Measurements from ENCODE around the gene JAKMIP2. TPM values are rescaled to one million over a fixed set of nuclear protein-coding genes. Genes with fewer than 3 reads are reported as not detected.

JAKMIP2 gene
- total and polyA plus RNA-seq, 10 of the 15 experiments (the other 5 are each of a cell fraction or from before 2014, with no cell fraction given) = 0.51 to 1.8 (median 0.89) TPM

- BruUV-seq (replicated peaks) = no TSS peak
- WGBS (ENCODE audit: insufficient coverage, insufficient replicate concordance, low lambda C conversion rate, missing lambda C conversion rate) = 69% methylated on average over 5 of the region's 5 CpGs
- CTCF ChIA-PET = no interaction called here
These were observed 68.8 kb downstream of the JAKMIP2 start for GRCh38 chr5:147713550-147714295.

More at GRCh38 chr5:147713550-147714295, 68.8 kb downstream of the JAKMIP2 start:
- H2AFZ ChIP-seq (ENCODE audit: control insufficient read depth, low read depth, low read length) = no peak overlapping the region
- no peak overlapping the region for H3K9ac ChIP-seq (ENCODE audit: control insufficient read depth, insufficient read depth, low read length)
- H3K9me3 ChIP-seq (replicated peaks; ENCODE audit: control insufficient read depth, insufficient read depth, low read length) = no peaks in the 10 kb centered on the region
- in situ Hi-C loops (cut with MboI) (no loop called here), intact Hi-C loops (cut with micrococcal nuclease; ENCODE audit: unreplicated experiment) (no loop called here)
- no peaks in the 10 kb centered on the region for H3K79me2 ChIP-seq (ENCODE audit: control insufficient read depth, insufficient read depth, low read length)
- POLR2A ChIA-PET = no interaction called here
- H3K27ac ChIP-seq (ENCODE audit: control insufficient read depth, insufficient read depth) = no peak overlapping the region
- H3K27me3 ChIP-seq (replicated peaks in 1 of 2; ENCODE audit: control insufficient read depth in 2 of 2, insufficient read depth in 2 of 2, low read length in 1 of 2) = no peaks in the 10 kb centered on the region
- H3K4me2 ChIP-seq (ENCODE audit: control insufficient read depth, insufficient read depth) = no peak overlapping the region
- H4K20me1 ChIP-seq (ENCODE audit: control insufficient read depth, insufficient read depth) = no peaks in the 10 kb centered on the region
- H3K4me1 ChIP-seq (ENCODE audit: control insufficient read depth, insufficient read depth, low read length) = no peaks in the 10 kb centered on the region
- RAD21 ChIA-PET (ENCODE audit: unreplicated experiment) = no interaction called here
- FAIRE-seq = no peak
- H3K36me3 ChIP-seq (ENCODE audit: control insufficient read depth in 2 of 2, insufficient read depth in 2 of 2, low read length in 1 of 2) = no peaks in the 10 kb centered on the region
- SMC1A ChIA-PET (ENCODE audit: uncharacterized antibody, unreplicated experiment) = no interaction called here
- ATAC-seq = no peak
- DNase-seq (ENCODE audit: low read depth, low spot score) = no peak
- no peak overlapping the region for H3K4me3 ChIP-seq
- TF ChIP-seq ETV6 (conservative IDR thresholded peaks at IDR 0.05 in 1 of 2, IDR thresholded peaks at IDR 0.05 in 1 of 2; ENCODE audit: borderline replicate concordance in 1 of 2, low read depth in 1 of 2) (no peak), FOXM1 (IDR thresholded peaks at IDR 0.05; ENCODE audit: low read depth, low read length) (no peak), TCF3 (IDR thresholded peaks at IDR 0.05; ENCODE audit: borderline replicate concordance, insufficient read depth, low read depth, low read length) (no peak), EED (IDR thresholded peaks at IDR 0.05; ENCODE audit: low read depth) (no peak), IRF4 (IDR thresholded peaks at IDR 0.05; ENCODE audit: low read depth, low read length) (no peak), BCLAF1 (IDR thresholded peaks at IDR 0.05) (no peak), JUND (IDR thresholded peaks at IDR 0.05; ENCODE audit: low read depth, low read length) (no peak), SMAD5 (IDR thresholded peaks at IDR 0.05; ENCODE audit: low read depth) (no peak), CEBPZ (IDR thresholded peaks at IDR 0.05; ENCODE audit: low read depth, low read length) (no peak), SIN3A (IDR thresholded peaks at IDR 0.05; ENCODE audit: low read depth, low read length) (no peak), SMC3 (IDR thresholded peaks at IDR 0.05; ENCODE audit: borderline replicate concordance, low read length) (no peak), CREB1 (IDR thresholded peaks at IDR 0.05; ENCODE audit: low read depth) (no peak), ZBED1 (IDR thresholded peaks at IDR 0.05; ENCODE audit: borderline replicate concordance) (no peak)

Measured in GM12878 (cell line).